GM23248 (cell line): ENCODE data around the gene SLC45A1.
"Not testable (repeated sequence)": the region's sequence is repeated elsewhere in the genome, so short reads cannot be mapped to it uniquely, and the experiment has no call there.

ENCODE experiments used
- EZH2 ChIP-seq: fragments of 200-600 bp; sonication (generic); IDR thresholded peaks from 2 replicates; pipeline ENCODE4 v1.6.1; 2018; ENCODE audit warnings: antibody characterized with exemption, mild to moderate bottlenecking; ENCODE audit not compliant: insufficient read depth, poor library complexity, severe bottlenecking
- EZH2phosphoT487 ChIP-seq: fragments of 200-600 bp; sonication (generic); IDR thresholded peaks from 2 replicates; pipeline ENCODE4 v1.6.1; 2018; ENCODE audit warnings: antibody characterized with exemption, moderate library complexity, mild to moderate bottlenecking, low read depth; ENCODE audit not compliant: insufficient read depth

- not testable (repeated sequence) for TF ChIP-seq EZH2, EZH2phosphoT487
These were observed 62.4 kb downstream of the SLC45A1 start for GRCh38 chr1:8380310-8380709.
